Mucosa of gallbladder (tissue), 1 donor: ENCODE measurements around the gene CEACAM21. TPM values are rescaled to one million over a fixed set of nuclear protein-coding genes. Genes with fewer than 3 reads are reported as not detected.

Experiments
- DNase-seq: peaks from one replicate; pipeline ENCODE4 v3.0.0-alpha.2; 2020; ENCODE audit warnings: low spot score
- total RNA-seq: library from RNA; stranded (reverse); gene quantifications from one replicate; pipeline ENCODE4 v1.2.1, GENCODE V29; 2021
- donor health status: DM: no; HTN: no; CAD: no.

The CEACAM21 gene
- 2.4 TPM for total RNA-seq

DNA sequence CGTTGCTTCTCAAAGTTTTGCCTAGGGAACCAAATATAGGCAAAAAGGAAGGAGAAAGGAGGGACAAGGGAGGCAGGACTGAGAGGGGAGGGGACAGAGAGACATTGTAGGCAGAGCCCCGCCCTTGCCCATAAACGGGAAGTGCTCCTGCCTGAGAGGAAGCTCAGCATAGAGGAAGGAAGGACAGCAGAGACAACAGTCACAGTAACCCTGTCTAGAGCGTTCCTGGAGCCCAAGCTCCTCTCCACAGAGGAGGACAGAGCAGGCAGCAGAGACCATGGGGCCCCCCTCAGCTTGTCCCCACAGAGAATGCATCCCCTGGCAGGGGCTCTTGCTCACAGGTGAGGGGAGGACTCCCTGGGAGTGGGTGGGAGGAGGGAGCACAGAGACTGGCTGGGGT lies at the start of gene CEACAM21:
TSS of gene CEACAM21 (plus strand) at position 169 of the 400 bp plus-strand sequence. CDS start at position 278, 109 bp downstream.
- peak; percentile 49 for DNase-seq

DNA sequence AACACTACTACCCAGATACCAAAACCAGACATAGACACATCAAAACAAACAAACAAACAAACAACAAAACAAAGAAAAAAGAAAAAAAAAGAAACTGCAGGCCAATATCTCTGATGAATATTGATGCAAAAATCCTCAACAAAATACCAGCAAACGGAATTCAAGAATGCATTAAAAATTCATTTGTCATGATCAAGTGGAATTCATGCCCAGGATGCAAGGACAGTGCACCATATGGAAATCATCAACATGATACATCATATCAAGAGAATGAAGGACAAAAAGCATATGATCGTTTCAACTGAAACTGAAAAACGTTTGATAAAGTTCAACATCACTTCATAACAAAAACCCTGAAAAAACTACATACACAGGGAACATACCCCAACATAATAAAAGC lies 48.9 kb upstream of the CEACAM21 start:
- no peak for DNase-seq

DNA sequence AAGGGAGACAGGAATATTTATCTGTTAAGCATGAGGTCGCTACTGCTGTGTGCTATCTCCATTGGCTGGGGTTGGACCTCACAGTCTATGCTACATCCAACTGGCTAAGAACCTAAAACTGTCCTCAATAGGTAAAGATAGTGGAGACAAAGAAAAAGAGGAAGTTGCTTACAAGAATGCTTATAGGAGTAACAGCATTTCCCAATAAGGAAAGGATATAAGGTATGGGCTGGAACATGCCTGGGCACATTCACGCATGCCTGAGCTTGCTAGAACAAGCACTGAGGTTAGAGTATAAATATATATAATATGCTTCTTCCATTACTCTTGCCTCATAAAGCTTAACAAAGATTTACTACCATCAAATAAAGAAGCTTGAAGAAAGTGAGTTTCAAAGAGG lies 47.9 kb upstream of the CEACAM21 start:
- no peak for DNase-seq

DNA sequence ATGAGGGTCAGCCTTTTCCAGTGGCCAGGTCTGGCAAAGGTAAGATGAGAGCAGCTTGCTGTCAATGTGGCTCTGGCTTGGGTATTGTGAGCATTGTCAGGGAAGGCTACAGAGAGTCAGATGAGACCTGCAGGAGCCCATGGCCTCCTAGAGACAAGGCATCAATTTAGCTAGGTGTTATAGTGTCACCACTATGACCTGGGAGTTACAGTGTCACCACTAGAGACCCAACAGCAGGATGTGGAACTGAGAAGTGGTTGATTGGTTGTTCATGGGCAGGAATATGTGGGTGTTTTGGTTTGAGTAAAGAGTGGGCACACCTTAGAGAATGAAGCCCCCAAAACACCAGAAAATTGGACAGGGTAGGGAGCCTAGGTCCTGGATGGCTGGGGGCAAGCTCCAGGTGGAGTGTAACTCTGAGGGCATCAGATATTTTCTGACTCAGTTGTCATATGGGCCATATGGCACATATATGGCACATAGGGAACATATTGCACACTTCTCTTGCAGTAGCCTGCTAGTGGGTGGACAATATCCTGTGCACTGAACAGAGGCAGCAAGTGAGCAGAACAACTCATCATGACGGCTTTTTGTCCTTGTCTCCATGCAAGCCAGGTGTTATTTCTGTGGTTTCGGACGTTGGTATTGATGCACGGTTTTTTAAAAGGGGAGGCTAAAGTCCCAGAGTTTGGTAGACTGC lies 46.3 kb upstream of the CEACAM21 start:
- no peak for DNase-seq

DNA sequence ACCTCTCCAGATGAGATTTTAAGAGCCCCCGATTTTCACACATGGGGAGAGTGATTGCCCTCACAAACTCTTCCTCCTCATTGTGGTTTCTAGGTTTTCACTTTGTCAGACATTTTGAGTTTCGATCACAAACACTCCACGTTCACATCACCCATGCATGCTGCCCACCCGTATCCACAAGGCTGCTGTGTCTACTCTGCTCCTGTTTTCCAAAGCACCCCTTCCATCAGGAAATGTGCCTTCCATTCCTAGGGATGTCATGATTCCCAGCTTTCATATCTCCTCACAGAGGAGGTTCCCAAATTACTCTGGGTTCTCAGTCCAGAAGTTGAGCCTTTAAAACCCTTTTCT lies 45.8 kb upstream of the CEACAM21 start:
- DNase-seq: no peak

DNA sequence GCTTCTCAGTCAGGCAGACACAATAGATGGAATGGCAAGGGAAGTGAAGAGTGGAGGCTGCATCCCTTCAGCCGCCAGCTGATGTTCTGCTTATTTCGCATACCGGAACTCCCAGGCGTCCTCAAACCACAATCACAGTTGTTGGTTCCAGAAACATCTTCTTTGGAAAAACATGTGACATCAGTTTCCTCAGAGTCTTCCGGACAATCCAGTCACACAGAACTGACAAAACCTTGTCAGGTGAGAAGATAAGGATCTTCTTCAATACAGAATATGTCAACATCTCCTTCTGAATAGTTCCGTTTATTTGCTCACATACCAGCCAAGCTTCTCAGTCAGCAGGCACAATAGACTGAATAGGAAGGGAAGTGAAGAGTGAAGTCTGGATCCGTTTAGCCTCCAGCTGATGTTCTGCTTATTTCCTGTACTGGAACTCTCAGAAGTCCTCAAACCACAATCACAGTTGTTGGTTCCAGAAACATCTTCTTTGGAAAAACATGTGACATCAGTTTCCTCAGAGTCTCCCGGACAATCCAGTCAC lies 45.1 kb upstream of the CEACAM21 start:
- DNase-seq: peak; percentile 44

DNA sequence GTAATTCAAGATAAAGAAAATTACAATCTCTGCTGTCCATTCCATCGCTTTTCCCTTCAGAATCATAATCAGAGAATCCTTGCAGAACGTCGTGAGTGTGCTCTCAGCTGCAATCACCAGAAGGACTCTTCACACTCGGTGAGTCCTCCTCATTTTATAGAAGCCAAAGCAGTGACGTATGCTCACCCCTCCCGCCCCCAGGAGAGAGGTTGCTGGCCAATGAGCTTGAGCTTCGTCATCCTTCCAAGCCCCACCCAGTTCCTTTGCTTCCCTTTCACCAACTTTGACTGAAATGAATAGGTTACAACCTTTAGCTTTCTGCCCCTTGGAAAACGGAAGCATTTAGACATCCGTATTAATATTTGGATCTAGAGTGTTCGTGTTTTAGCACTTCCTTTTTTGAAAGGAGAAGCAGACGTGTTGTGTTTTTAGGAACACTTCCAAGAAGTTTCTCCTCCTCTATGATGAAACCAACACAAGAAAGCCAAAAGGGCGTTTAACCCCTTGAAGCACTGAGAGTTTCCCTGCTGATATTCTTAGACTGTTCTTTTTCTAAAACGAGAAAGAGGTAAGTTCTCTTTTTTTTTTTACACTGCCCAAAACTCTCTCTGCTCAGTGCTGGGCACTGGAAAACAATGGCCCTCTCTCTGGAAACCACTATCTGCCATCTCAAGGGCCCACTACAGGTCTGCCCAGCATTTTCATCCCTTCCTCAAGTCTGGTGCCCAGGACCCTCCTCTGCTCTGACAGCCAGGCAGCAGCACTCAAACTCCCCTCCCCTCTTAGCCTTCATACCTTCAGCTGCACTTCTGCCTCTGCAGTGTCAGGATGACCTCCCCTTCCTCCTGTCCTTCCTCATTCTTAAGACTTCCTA lies 44.3 kb upstream of the CEACAM21 start:
- peak; percentile 69 for DNase-seq

DNA sequence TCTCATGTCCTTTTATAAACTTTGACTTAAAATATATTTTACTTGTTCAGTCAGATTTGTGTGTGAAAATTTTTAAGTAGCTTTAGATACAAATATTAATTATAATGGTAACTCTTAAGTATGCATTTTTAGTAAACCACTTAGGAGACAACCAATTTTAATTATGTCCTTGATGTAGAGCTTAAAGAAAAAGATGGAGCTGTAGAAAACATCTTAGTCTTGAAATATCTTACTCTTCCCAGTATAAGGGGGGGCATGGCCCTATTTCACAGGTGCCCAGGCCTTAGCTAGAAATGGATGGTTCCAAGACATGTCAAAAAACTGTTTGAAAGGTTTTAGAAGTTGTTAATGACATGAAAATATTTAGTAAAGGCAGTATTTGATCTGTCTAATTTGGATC lies 43.4 kb upstream of the CEACAM21 start:
- DNase-seq: no peak

DNA sequence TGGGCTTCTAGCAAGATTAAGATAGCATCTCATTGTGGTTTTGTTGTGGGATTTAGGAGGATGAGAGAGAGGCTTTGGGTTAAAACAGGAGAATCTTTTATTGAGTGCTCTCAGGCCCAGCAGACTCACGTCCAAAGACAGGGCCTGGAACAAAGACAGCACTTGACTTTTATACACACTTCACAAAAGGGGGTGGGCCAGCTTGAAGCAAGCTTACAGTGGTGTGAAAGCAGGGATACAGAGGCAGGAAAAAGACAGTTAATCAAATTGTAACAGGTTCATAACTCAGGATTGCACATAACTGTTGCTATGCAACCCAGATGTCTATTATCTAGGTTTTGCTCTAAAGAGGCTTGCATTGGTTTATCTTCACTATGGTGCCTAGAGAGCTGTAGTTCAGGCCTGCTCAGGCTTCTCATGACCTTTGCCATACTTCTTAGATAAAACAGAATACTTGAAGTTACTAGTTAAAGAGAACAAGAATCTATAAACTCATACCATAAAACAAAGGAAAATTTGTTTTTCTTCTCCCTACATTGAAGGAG lies 42.2 kb upstream of the CEACAM21 start:
- DNase-seq: no peak

DNA sequence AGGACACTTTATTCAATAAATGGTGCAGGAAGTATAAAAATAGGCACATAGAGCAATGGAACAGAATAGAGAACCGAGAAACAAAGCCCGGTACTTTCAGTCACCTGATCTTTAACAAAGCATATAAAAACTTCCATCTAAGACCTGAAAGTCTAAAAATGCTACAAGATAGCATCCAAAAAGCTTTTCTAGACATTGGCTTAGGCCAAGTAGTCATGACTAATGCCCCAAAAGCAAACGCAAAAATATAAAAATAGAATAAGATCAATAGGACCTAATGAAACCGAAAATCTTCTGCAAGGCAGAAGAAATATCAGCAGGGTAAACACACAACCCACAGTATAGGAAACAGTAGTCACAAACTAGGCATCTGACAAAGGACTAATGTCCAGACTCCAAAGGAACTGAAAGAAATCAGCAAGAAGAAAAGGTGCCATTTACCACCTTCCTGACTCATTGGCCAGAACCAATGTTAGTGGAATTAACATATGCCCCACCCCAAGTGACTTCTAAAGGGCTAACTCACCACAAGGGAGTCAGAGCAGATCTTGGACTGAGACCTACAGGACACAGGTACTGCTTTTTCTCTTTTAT lies 40.8 kb upstream of the CEACAM21 start:
- DNase-seq: no peak

DNA sequence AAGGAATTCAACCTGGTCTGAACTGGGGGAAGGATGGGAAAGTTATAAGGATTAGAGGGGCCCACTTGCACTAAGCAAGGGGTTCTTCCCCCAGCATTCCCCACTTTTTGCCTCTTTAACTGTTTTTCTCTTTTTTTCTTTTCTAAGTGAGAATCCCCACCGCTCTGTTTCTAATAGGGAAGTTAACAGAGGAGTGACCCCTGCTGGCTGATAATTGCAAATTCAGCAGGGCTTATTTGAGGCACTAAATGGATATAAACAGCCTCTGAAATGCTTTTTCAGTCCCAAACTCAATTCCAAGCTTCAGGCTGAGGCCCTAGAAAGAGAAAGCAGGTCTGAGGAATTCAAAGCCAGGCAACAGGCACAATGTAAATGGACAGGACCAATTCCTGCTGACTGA lies 38.2 kb upstream of the CEACAM21 start:
- DNase-seq: no peak

DNA sequence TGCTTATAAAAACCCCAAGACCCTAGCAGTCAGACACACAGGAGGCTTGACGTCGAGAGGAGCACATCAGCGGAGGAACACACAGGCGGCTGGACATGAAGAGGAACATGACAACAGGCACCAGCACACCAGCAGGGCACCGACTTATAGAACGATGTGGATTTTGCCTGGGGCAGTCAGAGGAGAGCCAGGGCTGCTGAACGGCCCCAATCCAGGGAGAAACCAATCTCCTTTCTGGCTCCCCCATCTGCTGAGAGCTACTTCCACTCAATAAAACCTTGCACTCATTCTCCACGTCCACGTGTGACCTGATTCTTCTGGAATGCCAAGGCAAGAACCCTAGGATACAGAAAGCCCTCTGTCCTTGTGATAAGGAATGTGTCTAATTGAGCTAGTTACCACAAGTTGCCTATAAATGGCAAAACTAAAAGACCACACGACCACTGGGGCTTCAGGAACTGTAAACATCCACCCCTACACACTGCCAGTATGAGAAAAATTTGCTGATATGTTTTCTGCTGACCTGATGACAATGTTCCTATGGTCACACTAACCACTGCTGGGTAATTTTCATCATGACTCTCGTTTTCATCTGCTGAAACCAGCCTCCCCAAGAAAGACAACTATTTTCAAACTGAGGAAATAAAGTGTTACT lies 35.8 kb upstream of the CEACAM21 start:
- DNase-seq: no peak

DNA sequence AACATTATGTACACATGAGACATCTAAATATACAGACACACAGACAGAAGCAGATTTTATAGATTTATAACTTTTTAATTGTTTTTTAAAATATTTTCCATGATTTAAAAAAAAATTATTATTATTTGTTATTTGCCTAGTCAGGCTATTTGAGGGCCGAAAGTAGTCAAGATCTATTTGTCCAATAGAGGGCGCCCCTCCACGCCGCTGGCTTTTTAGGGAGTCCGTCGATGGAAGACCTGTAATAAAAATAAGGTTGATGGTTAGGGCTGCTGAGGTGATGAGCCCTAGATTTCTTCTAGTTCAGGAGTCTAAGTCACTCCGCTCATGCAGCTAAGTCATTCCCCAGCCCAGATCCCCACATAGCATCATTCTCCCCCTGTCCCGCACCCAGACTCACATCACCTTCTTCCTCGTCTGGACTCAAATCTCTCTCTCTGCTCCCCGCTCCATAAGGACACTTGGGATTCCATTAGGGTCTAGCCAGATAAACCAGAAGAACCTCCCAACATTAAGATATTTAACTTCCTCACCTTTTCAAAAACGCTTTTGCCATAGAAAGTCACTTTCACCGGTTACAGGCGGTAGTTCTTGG lies 33.9 kb upstream of the CEACAM21 start:
- DNase-seq: peak; percentile 67

DNA sequence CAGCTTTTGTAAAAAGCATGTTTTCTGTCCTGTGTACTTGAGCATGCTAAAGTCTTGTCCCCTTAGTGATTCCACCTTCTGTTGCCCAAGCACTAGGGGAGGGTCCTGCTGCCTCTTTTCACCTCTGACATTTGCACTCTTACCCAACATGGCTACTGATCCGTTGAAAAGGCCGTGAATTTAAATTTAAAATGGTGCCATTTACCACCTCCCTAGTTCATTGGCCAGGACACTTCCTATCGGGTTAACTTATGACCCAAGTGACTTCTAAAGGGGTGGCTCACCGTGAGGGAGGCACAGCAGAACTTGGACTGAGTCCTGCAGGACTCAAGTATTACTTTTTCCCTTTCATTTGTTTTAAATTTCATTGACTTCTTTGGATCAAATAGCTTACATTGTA lies 33.3 kb upstream of the CEACAM21 start:
- no peak for DNase-seq

DNA sequence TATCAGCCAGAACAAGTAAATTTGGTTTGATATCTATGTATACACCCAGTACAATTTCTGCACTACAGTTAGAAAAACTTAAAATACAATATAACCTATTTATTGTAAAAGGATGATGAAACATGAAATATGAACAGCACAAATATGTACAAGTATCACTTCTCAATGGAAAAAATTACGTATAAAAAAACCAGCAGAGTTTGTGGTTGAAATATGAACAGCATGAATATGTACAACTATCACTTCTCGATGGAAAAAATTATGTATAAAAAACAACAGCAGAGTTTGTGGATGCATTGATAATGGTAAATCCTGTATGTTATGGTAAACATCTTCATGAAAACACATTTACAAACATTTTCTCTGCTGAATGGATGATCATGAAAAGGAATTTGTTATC lies 32.4 kb upstream of the CEACAM21 start:
- DNase-seq: no peak

DNA sequence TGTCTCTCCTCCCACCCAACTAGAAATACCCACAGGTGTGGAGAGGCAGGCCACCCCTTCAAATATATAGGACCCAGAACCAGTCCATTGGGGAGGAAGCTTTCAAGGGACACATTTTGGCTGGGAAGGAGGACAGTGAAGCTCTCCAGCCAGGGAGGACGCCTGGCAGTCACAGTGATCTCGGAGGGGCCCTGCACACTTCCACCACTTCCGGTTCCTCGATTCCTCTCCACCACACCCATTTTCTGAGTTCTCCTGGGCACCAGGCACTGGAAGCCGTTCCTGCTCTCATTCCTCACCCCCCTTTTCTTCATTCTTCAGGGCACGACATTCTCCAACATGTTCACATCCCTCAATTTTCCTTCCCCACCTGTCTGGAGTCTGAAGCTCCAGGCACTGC lies 30.4 kb upstream of the CEACAM21 start:
- DNase-seq: no peak

DNA sequence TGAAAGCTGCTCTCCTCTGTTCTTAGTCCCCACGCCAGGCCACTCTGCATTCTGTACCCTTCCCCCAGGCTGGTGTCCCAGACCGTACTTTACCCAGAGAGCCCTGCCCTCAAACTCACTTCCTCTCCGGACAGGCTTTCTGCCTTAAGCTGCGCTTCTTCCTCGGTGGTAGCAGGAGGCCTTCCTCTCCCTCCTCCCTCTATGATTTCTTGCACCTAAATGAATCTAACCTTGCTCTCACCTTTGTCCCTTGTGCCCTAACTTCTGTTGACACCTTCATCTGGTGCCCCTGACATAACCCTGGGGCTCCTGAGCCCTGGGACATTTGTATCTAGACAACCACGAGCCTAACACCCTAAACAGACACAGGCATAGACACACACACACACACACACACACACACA lies 29.6 kb upstream of the CEACAM21 start:
- no peak for DNase-seq

DNA sequence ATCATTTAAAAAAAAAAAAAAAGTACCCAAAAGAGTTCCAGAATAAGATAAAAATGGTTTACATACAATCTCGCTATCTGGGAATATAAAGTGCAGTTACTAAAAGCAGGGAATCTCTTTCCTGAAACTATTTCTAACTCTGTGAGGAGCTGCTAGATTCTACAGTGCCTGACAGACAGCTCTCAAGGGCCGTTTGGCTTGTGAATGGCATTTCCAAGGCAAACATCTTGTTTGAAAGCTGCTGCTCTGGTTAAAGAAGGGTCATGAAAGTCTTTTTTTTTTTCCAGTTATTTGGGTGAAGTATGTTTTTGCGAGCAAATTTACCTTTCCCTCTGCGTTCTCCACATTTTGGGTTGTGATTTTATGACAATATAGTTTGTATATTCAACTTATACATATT lies 29.0 kb upstream of the CEACAM21 start:
- DNase-seq: no peak

DNA sequence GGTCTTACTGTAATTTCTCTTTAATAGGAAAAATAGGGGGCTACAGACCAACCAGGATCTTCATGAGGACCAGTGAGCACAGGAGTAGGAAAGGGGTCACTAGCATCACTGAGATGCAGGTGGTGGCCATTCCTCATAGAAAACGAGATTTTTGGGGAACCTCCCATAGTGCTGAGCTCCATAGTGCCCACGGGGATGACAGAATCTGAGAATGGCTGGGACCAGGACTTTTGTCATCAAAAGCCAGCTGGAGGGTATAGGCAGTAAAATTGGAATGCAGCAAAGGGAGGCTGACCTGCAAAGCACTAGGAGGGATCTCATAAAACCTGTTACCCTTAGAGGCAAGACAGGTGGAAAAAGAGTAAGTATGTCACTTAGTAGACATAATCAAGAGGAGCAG lies 28.4 kb upstream of the CEACAM21 start:
- no peak for DNase-seq

DNA sequence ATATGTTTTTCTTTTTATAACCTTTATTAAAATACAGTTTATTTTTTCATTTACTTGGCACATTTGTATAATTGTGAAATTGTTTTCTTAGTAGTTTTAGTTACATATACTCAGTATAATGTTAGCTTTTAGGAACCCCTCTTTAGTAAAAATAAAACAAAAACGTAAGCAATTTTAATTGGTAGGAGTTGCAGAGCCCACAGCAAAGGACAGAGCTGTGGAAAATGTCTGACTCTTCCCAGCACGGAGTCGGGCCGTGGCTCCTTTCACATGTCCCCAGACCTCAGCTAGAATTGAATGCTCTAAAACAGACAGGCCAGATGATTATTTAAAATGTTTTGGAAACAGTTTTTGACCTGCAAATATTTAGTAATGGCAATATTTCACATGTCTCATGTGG lies 27.9 kb upstream of the CEACAM21 start:
- no peak for DNase-seq

DNA sequence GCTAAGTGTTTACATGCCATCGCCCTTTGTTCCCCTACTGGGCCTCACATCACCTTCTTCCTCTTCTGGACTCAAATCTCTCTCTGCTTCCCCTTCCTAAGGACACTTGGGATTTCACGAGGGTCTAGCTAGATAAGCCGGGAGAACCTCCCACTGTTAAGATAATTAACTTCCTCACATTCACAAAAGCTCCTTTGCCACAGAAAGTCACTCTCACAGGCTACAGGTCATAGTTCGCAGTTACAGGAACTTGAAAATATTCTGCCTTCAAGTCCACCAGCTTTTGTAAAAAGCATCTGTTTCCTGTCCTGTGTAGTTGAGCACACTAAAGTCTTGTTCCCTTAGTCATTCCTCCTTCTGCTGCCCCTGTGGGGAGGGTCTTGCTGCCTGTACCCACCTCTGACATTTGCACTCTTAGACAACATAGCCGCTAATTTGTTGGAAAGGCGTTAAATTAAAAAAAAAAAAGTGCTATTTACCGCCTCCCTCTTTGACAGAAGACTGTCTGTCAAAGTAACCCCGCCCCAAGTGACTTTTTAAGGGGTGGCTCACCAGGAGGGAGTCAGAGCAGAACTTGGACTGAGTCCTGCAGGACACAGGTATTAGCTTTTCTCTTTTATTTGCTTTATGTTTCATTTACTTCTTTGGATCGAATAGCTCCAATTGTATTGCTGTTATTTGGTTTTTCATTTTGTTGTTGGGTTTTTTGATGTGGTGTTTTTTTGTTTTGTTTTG lies 26.8 kb upstream of the CEACAM21 start:
- DNase-seq: no peak
